ENCODE data around the gene DYNLT2B. TPM values are rescaled to one million over a fixed set of nuclear protein-coding genes. Genes with fewer than 3 reads are reported as not detected.

Gene DYNLT2B
- total RNA-seq, 1 experiment from 2014 or later, result 22.3 TPM

- POLR2A ChIA-PET, result no interaction called here
- TF ChIP-seq CTCF (IDR thresholded peaks at IDR 0.05; ENCODE audit: unreplicated experiment), result no peak
- intact Hi-C loops (cut with micrococcal nuclease), result no loop called here
- CTCF ChIA-PET, result interaction anchor here (0.7 kb wide), 2 partner anchors 122 to 165 kb away, joined by 3 read pairs; no protein-coding TSS in a partner anchor
- H3K4me3 Mint-ChIP-seq (ENCODE audit: unreplicated experiment), result no peak overlapping the region
- H3K4me1 Mint-ChIP-seq (ENCODE audit: insufficient read depth, unreplicated experiment), result no peaks in the 10 kb centered on the region
- no TSS peak for BruUV-seq (replicated peaks)
- no peak for DNase-seq (ENCODE audit: unreplicated experiment)
- no peak overlapping the region for H3K27ac Mint-ChIP-seq (ENCODE audit: low read depth, unreplicated experiment)
- H3K9me3 Mint-ChIP-seq (ENCODE audit: unreplicated experiment), result no peaks in the 10 kb centered on the region
- H3K36me3 Mint-ChIP-seq (ENCODE audit: insufficient read depth, unreplicated experiment), result peaks cover 92% of the 10 kb centered on the region
- H3K27me3 Mint-ChIP-seq (ENCODE audit: insufficient read depth, unreplicated experiment), result no peaks in the 10 kb centered on the region
Observed at GRCh38 chr3:196357905-196358304, 39.9 kb upstream of the DYNLT2B start.

- Mint-ChIP-seq H3K27me3 (ENCODE audit: insufficient read depth, unreplicated experiment) (no peaks in the 10 kb centered on the region), H3K4me3 (ENCODE audit: unreplicated experiment) (no peak overlapping the region), H3K9me3 (ENCODE audit: unreplicated experiment) (no peaks in the 10 kb centered on the region), H3K4me1 (ENCODE audit: insufficient read depth, unreplicated experiment) (no peaks in the 10 kb centered on the region), H3K36me3 (ENCODE audit: insufficient read depth, unreplicated experiment) (peaks cover 90% of the 10 kb centered on the region), H3K27ac (ENCODE audit: low read depth, unreplicated experiment) (peak overlapping the region; percentile 3)
- CTCF ChIA-PET, result interaction anchor here (0.5 to 0.6 kb wide), 2 partner anchors 68 to 95 kb away, joined by 3 read pairs; no protein-coding TSS in a partner anchor
- BruUV-seq (replicated peaks), result no TSS peak
- DNase-seq (ENCODE audit: unreplicated experiment), result no peak
- intact Hi-C loops (cut with micrococcal nuclease), result no loop called here
- no peak for TF ChIP-seq CTCF (IDR thresholded peaks at IDR 0.05; ENCODE audit: unreplicated experiment)
- POLR2A ChIA-PET, result interaction anchor here (0.6 kb wide), 2 partner anchors 65 to 74 kb away, joined by 3 to 4 read pairs; no protein-coding TSS in a partner anchor
Observed at GRCh38 chr3:196356556-196356955, 38.5 kb upstream of the DYNLT2B start.

GRCh38 chr3:196355668-196356067 is 37.6 kb upstream of the DYNLT2B start:
- H3K36me3 Mint-ChIP-seq (ENCODE audit: insufficient read depth, unreplicated experiment), result peaks cover 86% of the 10 kb centered on the region
- BruUV-seq (replicated peaks), result no TSS peak
- TF ChIP-seq CTCF (IDR thresholded peaks at IDR 0.05; ENCODE audit: unreplicated experiment), result no peak
- intact Hi-C loops (cut with micrococcal nuclease), result no loop called here
- no peak overlapping the region for H3K27ac Mint-ChIP-seq (ENCODE audit: low read depth, unreplicated experiment)
- no peak overlapping the region for H3K4me3 Mint-ChIP-seq (ENCODE audit: unreplicated experiment)
- no peaks in the 10 kb centered on the region for H3K4me1 Mint-ChIP-seq (ENCODE audit: insufficient read depth, unreplicated experiment)
- CTCF ChIA-PET, result interaction anchor here (0.6 kb wide), 1 partner anchor 94 kb away, joined by 3 read pairs; no protein-coding TSS in a partner anchor
- H3K27me3 Mint-ChIP-seq (ENCODE audit: insufficient read depth, unreplicated experiment), result no peaks in the 10 kb centered on the region
- no peaks in the 10 kb centered on the region for H3K9me3 Mint-ChIP-seq (ENCODE audit: unreplicated experiment)
- POLR2A ChIA-PET, result no interaction called here
- no peak for DNase-seq (ENCODE audit: unreplicated experiment)

- ChIA-PET POLR2A (no interaction called here), CTCF (interaction anchor here (0.6 kb wide), 1 partner anchor 26 kb away, joined by 3 read pairs; no protein-coding TSS in a partner anchor)
- no peaks in the 10 kb centered on the region for H3K27me3 Mint-ChIP-seq (ENCODE audit: insufficient read depth, unreplicated experiment)
- intact Hi-C loops (cut with micrococcal nuclease), result no loop called here
- no peak overlapping the region for H3K27ac Mint-ChIP-seq (ENCODE audit: low read depth, unreplicated experiment)
- BruUV-seq (replicated peaks), result no TSS peak
- DNase-seq (ENCODE audit: unreplicated experiment), result no peak
- H3K4me1 Mint-ChIP-seq (ENCODE audit: insufficient read depth, unreplicated experiment), result no peaks in the 10 kb centered on the region
- H3K36me3 Mint-ChIP-seq (ENCODE audit: insufficient read depth, unreplicated experiment), result peaks cover 78% of the 10 kb centered on the region
- no peaks in the 10 kb centered on the region for H3K9me3 Mint-ChIP-seq (ENCODE audit: unreplicated experiment)
- H3K4me3 Mint-ChIP-seq (ENCODE audit: unreplicated experiment), result no peak overlapping the region
- TF ChIP-seq CTCF (IDR thresholded peaks at IDR 0.05; ENCODE audit: unreplicated experiment), result no peak
Observed at GRCh38 chr3:196354132-196354531, 36.1 kb upstream of the DYNLT2B start.

Measured in MCF 10A (cell line).